Testis (tissue), 2 donors: ENCODE data around the gene TPO.

ENCODE experiments used
- CTCF ChIP-seq, 3 experiments: fragments of 450-650 bp in 2 of 3; fragments of 200-600 bp in 1 of 3; sonication (generic) in 1 of 3; IDR thresholded peaks; one replicate each; pipeline ENCODE4 v1.5.1; 2016 to 2019; ENCODE audit warnings: antibody characterized with exemption in 3 of 3, mild to moderate bottlenecking in 2 of 3, moderate library complexity in 1 of 3
- POLR2A ChIP-seq: fragments of 450-650 bp; IDR thresholded peaks from one replicate; pipeline ENCODE4 v1.6.1; 2017; ENCODE audit warnings: antibody characterized with exemption, mild to moderate bottlenecking, moderate library complexity

GRCh38 chr2:1451422-1451821, 38.2 kb downstream of the TPO start:
- TF ChIP-seq CTCF (IDR thresholded peaks at IDR 0.05) = no peak
- no peak for TF ChIP-seq POLR2A
